Left ventricle myocardium superior (tissue), 1 donor: ENCODE measurements around the gene KIAA1328. TPM values are rescaled to one million over a fixed set of nuclear protein-coding genes. Genes with fewer than 3 reads are reported as not detected.

ENCODE experiments used
- ATAC-seq: fragments of 200-7000 bp; cut with Tn5 transposase; one replicate; pipeline ENCODE4 v1.9.1; 2020; ENCODE audit warnings: mild to moderate bottlenecking, moderate library complexity
- DNase-seq: peaks from one replicate; pipeline ENCODE4 v3.0.0-alpha.2; 2020
- intact Hi-C: fragments of 100-400 bp; cut with micrococcal nuclease; formaldehyde crosslinking; loops from one replicate; pipeline ENCODE4 v1.11.0; 2022
- total RNA-seq: library from RNA; stranded (reverse); fragmentation: NEBNext Ultra II Directional; extraction: Animal tissue kit (Norgen Biotek cat#: 25700); gene quantifications from one replicate; pipeline ENCODE4 v1.2.1, GENCODE V29; 2021
- donor health status: DM: no; HTN: yes; CAD: no; lungs with severe emphysema.

Gene KIAA1328
- total RNA-seq, 1 donor from 2014 or later = 3.4 TPM

GRCh38 chr18:37175727-37176620 is 347.0 kb downstream of the KIAA1328 start:
- intact Hi-C loops = no loop called here
- DNase-seq (no peak), ATAC-seq (no peak)

GRCh38 chr18:37176621-37176934 is 347.7 kb downstream of the KIAA1328 start:
- DNase-seq = no peak
- no peak for ATAC-seq
- intact Hi-C loops = no loop called here

- intact Hi-C loops = no loop called here
- no peak for ATAC-seq
- DNase-seq = no peak
Observed at GRCh38 chr18:37179384-37179783, 350.5 kb downstream of the KIAA1328 start.

- no peak for DNase-seq
- no peak for ATAC-seq
- intact Hi-C loops = no loop called here
Observed at GRCh38 chr18:37180086-37180485, 351.2 kb downstream of the KIAA1328 start.

GRCh38 chr18:37182340-37183135 is 353.6 kb downstream of the KIAA1328 start:
- intact Hi-C loops = no loop called here
- DNase-seq (no peak), ATAC-seq (peak; percentile 79)

- intact Hi-C loops = no loop called here
- ATAC-seq (no peak), DNase-seq (no peak)
Observed at GRCh38 chr18:37184209-37184868, 355.4 kb downstream of the KIAA1328 start.

GRCh38 chr18:37188016-37188791 is 359.3 kb downstream of the KIAA1328 start:
- intact Hi-C loops = no loop called here
- ATAC-seq (no peak), DNase-seq (no peak)

GRCh38 chr18:37199741-37200140 is 370.8 kb downstream of the KIAA1328 start:
- ATAC-seq (no peak), DNase-seq (no peak)
- intact Hi-C loops = no loop called here

GRCh38 chr18:37207343-37207742 is 378.4 kb downstream of the KIAA1328 start:
- DNase-seq (no peak), ATAC-seq (no peak)
- intact Hi-C loops = no loop called here

- DNase-seq (no peak), ATAC-seq (no peak)
- intact Hi-C loops = no loop called here
Observed at GRCh38 chr18:37210781-37211180, 381.9 kb downstream of the KIAA1328 start.

- DNase-seq (no peak), ATAC-seq (no peak)
- intact Hi-C loops = no loop called here
Observed at GRCh38 chr18:37218022-37218590, 389.2 kb downstream of the KIAA1328 start.

GRCh38 chr18:37219257-37219656 is 390.3 kb downstream of the KIAA1328 start:
- intact Hi-C loops = no loop called here
- ATAC-seq (no peak), DNase-seq (no peak)

- intact Hi-C loops = no loop called here
- ATAC-seq = no peak
- DNase-seq = no peak
Observed at GRCh38 chr18:37222354-37222998, 393.5 kb downstream of the KIAA1328 start.

- intact Hi-C loops = no loop called here
- ATAC-seq (no peak), DNase-seq (no peak)
Observed at GRCh38 chr18:37222999-37223378, 394.1 kb downstream of the KIAA1328 start.

- ATAC-seq = no peak
- intact Hi-C loops = no loop called here
Observed at GRCh38 chr18:37225279-37225678, 396.4 kb downstream of the KIAA1328 start.

GRCh38 chr18:37230768-37231167 is 401.8 kb downstream of the KIAA1328 start:
- peak; percentile 55 for ATAC-seq
- intact Hi-C loops = no loop called here

More at GRCh38 chr18:37225279-37225678, 396.4 kb downstream of the KIAA1328 start:
- DNase-seq = no peak

GRCh38 chr18:37231251-37231650 is 402.3 kb downstream of the KIAA1328 start:
- intact Hi-C loops = no loop called here
- DNase-seq (no peak), ATAC-seq (no peak)

More at GRCh38 chr18:37230768-37231167, 401.8 kb downstream of the KIAA1328 start:
- no peak for DNase-seq

- DNase-seq (peak; percentile 41), ATAC-seq (peak; percentile 81)
- intact Hi-C loops = no loop called here
Observed at GRCh38 chr18:37235583-37235982, 406.7 kb downstream of the KIAA1328 start.
